Activated CD8-positive, alpha-beta memory T cell treated with anti-CD3 and anti-CD28 coated beads for 24 hours (primary cell): ENCODE results near the gene ABCC8.
A peak's percentile ranks its signal among the peaks of the same experiment; 100 is the strongest.

Experiments
- DNase-seq: peaks from one replicate; pipeline ENCODE4 v3.0.0-alpha.2; 2020

ABCC8 gene

GRCh38 chr11:17383461-17383860 is 93.2 kb downstream of the ABCC8 start:
- no peak for DNase-seq

- no peak for DNase-seq
These were observed 94.5 kb downstream of the ABCC8 start for GRCh38 chr11:17382046-17382728.

GRCh38 chr11:17381156-17381555 is 95.5 kb downstream of the ABCC8 start:
- DNase-seq, result no peak

- peak; percentile 19 for DNase-seq
These were observed 97.1 kb downstream of the ABCC8 start for GRCh38 chr11:17379383-17380180.

- no peak for DNase-seq
These were observed 98.0 kb downstream of the ABCC8 start for GRCh38 chr11:17378655-17379054.

- DNase-seq, result no peak
These were observed 100.2 kb downstream of the ABCC8 start for GRCh38 chr11:17376493-17376892.

GRCh38 chr11:17375547-17375946 is 101.1 kb downstream of the ABCC8 start:
- DNase-seq, result no peak

GRCh38 chr11:17371614-17372013 is 105.0 kb downstream of the ABCC8 start:
- DNase-seq, result no peak

- DNase-seq, result no peak
These were observed 106.9 kb downstream of the ABCC8 start for GRCh38 chr11:17369684-17370243.

- DNase-seq, result no peak
These were observed 107.6 kb downstream of the ABCC8 start for GRCh38 chr11:17369094-17369493.

GRCh38 chr11:17368551-17368950 is 108.1 kb downstream of the ABCC8 start:
- no peak for DNase-seq

GRCh38 chr11:17366495-17366894 is 110.2 kb downstream of the ABCC8 start:
- DNase-seq, result no peak

GRCh38 chr11:17354601-17354991 is 122.0 kb downstream of the ABCC8 start:
- peak; percentile 71 for DNase-seq

GRCh38 chr11:17353821-17354600 is 122.6 kb downstream of the ABCC8 start:
- no peak for DNase-seq

GRCh38 chr11:17352950-17353820 is 123.5 kb downstream of the ABCC8 start:
- DNase-seq, result peak; percentile 87

GRCh38 chr11:17351510-17352176 is 125.0 kb downstream of the ABCC8 start, which contains the start of gene NCR3LG1:
NCR3LG1 (plus strand) TSS chr11:17351800; CDS start chr11:17351970, 170 bp downstream.
- DNase-seq, result peak; percentile 85

GRCh38 chr11:17351172-17351509 is 125.5 kb downstream of the ABCC8 start:
- no peak for DNase-seq

- DNase-seq, result no peak
These were observed 126.0 kb downstream of the ABCC8 start for GRCh38 chr11:17350455-17351171.

- DNase-seq, result no peak
These were observed 129.0 kb downstream of the ABCC8 start for GRCh38 chr11:17347676-17348075.

- DNase-seq, result no peak
These were observed 132.7 kb downstream of the ABCC8 start for GRCh38 chr11:17343907-17344306.

- DNase-seq, result no peak
These were observed 133.4 kb downstream of the ABCC8 start for GRCh38 chr11:17343257-17343656.
